ENCODE data around the gene MOB4.
"Not testable (repeated sequence)": the region's sequence is repeated elsewhere in the genome, so short reads cannot be mapped to it uniquely, and the experiment has no call there.

The MOB4 gene

DNA sequence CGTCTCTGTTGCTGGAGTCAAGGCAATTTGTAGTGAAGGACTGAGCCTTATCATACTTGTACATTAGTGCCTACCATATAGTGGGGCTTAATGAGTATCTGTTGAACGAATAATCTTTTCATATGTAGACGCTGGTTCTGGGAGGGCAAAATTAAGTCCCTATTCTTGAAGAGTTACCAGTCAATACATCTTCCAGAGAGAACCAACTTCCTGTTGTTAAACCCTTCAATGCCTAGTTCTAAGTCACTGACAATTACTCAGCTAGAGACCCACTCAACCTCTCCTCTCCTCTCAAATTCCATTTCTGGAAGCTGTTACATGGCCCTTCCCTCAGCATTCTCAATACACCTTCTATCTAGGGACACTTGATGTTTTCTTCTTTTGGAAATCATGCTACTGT is 1.1 kb upstream of the MOB4 start:
- no peak for DNase-seq (ENCODE audit: low spot score)

DNA sequence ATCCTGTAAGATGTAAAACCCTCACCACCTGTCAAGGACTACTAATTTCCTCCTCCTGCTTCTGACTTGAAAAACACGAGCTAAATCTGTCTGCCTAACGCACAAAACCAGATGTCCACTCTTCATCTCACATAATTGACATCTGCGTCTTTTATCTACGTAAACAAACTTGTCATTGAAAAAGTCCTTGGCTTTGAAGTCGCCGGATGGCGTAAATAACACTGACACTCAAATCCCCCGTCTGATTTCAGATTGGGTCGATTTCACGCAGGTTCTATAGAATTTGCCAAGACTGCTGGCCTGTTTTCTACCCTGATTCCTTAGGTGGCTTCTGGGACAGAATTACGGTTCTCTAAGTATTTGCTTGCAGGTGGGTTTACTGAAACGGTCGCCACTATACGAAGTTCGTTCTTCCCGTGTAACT is 539 bp upstream of the MOB4 start:
- no peak for DNase-seq (ENCODE audit: low spot score)

DNA sequence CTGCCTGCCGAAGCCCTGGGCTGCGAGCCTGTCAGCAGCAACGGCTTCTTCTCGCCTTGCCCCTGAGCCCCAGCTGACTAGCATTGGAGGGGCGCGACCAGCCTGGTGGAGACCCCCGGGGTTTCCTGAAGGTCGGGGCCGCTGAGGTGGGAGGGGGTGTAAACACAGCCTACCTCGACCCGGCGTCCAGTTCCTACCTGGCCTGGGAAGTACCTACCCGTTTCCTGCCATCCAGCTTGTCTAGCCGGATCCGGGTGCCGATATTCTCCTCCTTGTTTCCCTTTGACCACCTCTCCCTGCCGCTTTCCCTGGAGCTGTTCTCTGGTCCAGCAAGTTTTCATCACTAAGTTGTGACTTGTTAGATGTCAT is 511 bp downstream of the MOB4 start:
- peak; percentile 12 for DNase-seq (ENCODE audit: low spot score)

DNA sequence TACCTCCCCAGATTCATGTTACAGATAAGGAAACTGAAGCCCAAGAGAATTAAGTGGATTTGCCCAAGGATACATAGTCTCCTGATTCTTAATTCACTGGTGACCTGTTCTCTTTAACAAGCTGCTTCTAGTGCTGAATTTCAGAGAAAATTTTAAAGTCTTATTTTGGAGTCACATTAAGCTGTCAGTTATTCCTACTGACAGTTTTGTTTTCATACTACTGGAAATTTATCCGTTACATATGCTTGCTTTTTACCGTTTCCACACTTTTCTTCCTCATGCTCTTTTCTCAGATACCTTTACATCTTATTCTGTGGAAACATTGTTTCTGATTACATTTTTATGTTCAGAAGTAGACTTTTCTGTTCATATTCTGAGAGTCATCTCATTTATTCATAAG is 1.3 kb downstream of the MOB4 start:
- DNase-seq (ENCODE audit: low spot score): no peak

DNA sequence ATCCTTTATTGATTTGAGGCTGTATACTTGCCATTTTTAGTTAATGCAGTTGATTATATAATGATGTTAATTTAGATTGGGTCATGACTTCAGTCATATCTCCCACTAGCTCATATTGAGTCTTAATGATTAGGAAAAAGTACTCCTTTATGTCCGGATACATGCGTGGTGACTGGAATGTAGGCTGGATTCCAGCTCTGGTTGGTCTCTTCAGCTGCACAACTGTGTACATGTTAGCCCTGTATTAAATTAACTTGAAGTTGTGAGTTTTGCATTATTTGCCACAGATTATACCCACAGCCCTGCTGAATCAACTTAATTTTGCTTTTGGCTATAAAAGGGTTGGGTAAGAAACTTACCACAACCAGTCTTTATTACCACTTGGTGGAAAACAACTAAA is 22.5 kb downstream of the MOB4 start:
- DNase-seq (ENCODE audit: low spot score): no peak

DNA sequence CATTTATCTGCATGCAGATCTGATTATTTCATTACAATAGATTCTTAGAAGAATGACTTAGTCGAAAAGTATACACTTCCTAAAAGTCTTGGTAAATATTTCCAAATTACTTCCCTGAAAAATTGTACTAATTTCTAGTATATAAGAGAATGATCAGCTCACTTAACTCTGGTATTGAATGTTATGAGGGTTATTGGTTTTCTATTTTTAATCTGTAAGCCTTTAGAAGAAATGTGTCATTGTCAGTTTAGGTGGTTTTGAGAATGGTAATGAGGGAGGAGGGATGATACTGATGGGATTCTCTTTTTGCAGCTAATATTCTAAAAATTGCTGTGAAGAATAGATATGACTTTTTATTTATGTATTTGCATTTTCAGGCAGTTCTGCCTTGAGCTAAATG is 23.9 kb downstream of the MOB4 start:
- no peak for DNase-seq (ENCODE audit: low spot score)

DNA sequence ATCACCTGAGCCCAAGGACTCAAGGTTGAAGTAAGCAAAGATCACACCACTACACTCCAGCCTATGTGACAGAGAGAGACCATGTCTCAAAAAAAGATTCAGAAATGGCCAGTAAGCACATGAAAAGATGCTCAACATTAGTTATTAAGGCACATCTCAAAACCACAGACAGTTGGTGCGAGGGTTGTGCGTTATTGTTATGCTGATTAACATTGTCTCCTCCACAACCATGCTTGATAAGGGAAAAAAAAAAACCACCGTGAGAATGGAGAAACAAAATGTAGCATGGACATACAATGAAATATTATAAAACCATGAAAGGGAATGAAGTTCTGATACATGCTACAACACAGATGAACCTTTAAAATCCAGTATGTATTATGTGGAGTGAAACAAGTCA is 27.3 kb downstream of the MOB4 start:
- DNase-seq (ENCODE audit: low spot score): no peak

DNA sequence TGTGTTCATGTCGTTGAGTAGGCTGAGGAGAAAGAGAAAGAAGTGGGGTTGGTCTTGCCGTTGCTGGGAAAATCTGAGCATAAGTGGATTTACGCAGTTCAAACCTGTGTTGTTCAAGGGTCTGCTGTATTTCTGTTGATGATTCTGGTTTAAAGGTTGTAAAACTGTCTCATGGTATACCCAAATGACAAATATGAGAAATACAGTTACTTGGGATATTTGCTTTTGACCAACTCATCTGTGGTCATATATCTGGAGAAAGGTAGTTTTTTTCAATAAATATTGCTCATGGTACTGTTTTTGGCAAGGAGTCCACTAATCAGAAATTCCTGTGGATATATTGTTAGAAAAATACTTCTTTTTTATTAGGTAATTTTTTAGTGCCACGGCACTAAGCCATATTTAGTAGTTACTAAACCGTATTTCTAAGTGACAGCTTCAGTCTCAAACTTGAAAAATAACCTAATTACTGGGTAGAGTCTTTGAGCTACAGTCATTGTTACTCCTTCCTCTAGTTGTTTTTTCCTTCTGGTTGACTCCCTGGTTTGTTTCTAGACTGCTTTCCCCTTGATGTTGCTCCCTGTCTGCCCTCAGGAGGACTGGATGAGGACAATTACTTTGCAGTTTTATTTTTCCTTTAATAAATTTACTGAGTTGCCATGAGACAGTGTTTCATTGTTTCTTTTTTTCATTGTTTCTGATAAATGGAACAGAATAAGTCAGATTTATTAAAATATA is 31.5 kb downstream of the MOB4 start:
- DNase-seq (ENCODE audit: low spot score): no peak

DNA sequence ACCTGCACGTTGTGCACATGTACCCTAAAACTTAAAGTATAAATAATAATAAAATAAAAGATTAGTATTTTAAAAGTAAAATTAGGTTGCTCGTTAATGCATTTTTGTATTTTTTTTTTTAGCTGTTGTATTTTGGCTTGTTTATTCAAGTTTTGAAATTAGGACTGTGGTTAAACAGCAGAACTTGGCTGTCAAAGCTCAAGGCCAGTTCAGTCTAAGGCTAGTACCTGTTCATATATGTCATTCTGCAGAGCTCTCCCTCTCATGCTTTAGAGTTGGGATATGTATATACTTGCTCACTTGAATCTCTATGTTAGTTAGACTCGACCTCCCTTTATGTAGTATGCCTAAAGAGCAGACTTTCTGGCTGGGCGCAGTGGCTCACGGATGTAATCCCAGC is 32.7 kb downstream of the MOB4 start:
- DNase-seq (ENCODE audit: low spot score): no peak

DNA sequence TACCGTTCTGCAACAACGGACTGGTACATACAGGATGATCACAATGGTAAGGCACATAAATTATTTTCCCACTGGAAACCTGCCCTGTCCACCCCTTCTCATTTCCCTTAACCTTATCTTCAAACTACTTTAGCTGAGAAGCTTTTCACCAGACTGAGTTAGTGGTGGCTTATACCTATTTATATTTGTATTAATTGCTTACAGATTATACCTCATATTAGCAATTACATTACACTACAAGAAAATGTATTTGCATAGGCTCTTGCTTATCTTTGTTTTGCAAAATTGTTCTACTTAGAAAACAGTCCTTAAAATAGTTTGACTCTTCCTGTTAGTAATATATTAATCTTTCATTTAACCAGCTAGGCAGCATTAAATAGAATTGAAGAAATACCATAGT is 35.4 kb downstream of the MOB4 start:
- not testable (repeated sequence) for DNase-seq (ENCODE audit: low spot score)

DNA sequence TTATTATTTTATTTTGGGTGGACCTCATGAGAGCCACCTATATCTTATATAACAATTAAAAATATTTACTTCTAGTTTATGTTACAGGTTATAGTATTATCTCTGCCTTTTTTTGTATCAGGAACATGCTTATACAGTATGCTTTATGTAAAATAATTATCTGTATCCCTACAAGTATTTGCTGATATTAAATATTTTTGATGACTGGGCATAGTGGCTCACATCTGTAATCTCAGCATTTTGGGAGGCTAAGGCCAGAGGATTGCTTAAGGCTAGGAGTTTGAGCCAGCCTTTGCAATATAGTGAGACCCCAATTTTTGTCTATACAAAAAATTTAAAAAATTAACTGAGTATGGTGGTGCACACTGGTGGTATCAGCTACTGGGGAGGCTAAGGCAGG is 39.6 kb downstream of the MOB4 start:
- DNase-seq (ENCODE audit: low spot score): no peak

DNA sequence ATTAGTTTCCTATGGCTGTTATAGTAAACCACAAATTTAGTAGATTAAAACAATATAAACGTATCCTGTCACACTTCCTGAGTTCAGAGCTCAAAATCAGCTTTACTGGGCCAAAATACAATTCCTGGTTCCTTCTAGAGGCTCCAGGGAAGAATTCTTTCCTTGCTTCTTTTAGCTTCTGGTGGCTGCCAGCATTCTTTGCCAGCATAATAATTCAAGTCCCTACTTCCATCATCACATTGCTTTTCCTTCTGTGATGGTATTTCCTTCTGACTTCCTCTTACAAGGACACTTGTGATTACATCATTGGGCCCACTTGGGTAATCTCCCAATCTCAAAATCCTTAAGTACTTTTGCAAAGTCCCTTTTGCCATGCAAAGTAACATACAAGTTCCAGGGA is 40.6 kb downstream of the MOB4 start:
- DNase-seq (ENCODE audit: low spot score): no peak

DNA sequence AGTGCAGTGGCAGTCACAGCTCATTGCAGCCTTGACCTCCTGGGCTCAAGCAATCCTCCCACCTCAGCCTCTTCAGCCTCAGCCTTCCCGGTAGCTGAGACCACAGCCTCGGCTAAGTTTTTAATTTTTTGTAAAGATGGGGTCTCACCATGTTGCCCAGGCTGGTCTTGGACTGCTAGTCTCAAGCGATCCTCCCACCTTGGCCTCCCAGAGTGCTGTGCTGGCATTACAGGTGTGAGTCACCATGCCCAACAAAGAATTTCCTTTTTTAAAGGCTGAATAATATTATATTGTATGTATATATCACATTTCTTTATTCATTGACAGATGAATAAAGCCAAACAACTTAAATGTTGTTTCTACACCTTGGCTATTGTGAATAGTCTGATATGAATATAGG is 42.5 kb downstream of the MOB4 start:
- no peak for DNase-seq (ENCODE audit: low spot score)

DNA sequence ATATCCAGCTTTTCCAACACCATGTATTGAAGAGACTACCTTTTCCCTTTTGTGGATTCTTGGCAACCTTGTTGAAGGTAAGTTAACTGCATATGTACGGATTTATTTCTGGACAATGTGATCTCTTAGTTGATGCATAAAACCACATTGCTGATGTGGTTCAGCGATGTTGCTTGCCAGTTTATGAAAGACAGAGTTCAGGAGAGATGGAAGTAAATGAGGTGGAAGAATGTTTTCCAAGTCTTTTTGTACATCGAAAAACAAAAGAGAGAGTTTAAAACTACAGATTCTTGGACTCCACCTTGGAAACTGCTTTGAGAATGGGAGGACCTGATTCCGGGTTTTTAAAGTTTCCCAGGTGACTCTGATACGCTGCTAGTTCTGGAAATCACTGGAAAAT is 43.8 kb downstream of the MOB4 start:
- no peak for DNase-seq (ENCODE audit: low spot score)

DNA sequence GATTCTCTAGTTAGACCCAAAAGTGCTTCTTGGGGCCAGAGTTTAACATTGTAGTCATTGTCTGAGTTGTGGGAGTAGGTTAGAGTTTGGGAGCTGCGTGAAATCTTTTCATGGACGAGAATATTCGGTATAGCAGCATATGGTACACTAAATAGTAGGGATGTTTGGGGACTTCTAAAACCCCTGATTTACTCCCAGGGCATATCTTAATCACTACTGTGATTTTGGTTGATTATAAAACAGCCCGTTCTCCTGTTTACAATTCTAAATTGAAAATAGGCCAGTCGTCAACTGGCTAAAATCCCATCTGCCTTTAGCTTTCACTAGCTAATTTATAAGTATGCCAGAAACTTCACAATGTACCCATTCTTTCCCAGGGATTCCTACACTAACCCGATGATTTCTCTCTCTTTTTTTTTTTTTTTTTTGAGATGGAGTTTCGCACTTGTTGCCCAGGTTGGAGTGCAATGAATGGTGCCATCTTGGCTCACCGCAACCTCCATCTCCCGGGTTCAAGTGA is 44.3 kb downstream of the MOB4 start:
- DNase-seq (ENCODE audit: low spot score): no peak

DNA sequence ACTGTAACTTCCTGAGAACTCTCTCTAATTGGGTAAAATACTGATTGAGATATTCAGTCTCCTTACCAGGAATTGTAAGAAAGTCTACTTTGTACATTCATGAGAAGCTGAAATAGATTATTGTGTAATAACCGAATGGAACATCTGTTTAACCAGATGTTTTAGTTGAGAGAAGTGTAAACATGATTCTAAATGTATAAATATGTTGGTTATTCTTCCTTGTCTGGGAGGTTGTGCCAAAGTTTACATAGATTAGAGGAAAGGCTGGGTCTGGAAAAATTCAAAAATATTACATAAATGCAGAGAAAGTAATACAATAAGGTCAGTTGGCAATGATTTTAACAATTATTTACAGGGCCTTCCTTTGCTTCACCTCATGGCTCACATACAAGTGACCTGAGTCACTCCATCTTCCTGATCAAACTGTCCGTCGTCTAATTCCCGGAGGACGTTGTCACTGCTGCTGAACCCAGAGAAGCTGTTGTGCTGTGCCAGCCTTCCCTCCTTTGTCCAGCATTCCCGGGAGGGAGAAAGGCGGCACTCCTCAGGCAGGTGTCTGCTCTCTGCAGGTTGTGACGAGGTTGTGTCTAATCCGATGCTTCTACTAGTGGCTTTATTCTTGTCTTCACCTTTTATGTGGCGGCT is 55.9 kb downstream of the MOB4 start:
- no peak for DNase-seq (ENCODE audit: low spot score)

DNA sequence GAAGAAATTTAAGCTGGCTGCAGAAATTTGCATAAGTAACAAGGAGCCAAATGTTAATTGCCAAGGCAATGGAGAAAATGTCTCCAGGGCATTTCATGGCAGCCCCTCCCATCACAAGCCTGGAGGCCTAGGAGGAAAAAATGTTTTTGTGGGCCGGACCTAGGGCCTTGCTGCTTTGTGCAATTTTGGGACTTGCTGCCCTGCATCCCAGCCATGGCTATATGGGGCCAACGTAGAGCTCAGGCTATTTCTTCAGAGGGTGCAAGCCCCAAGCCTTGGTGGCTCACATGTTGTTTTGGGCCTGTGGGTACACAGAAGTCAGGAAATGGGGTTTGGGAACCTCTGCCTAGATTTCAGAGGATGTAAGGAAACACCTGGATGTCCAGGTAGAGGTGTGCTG is 57.7 kb downstream of the MOB4 start:
- no peak for DNase-seq (ENCODE audit: low spot score)

DNA sequence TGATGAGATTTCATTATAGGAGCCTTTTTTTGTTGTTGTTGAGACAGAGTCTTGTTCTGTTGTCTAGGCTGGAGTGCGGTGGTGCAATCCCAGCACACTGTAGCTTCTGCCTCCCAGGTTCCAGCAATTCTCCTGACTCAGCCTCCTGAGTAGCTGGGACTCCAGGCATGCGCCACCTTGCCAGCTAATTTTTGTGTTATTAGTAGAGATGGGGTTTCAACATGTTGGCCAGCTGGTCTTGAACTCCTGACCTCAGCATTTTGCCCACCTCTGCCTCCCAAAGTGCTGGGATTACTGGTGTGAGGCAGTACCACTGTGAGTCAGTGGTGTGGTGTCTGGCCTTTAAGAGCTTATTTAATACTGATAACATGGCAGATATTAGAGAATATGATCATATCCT is 60.1 kb downstream of the MOB4 start:
- DNase-seq (ENCODE audit: low spot score): no peak

DNA sequence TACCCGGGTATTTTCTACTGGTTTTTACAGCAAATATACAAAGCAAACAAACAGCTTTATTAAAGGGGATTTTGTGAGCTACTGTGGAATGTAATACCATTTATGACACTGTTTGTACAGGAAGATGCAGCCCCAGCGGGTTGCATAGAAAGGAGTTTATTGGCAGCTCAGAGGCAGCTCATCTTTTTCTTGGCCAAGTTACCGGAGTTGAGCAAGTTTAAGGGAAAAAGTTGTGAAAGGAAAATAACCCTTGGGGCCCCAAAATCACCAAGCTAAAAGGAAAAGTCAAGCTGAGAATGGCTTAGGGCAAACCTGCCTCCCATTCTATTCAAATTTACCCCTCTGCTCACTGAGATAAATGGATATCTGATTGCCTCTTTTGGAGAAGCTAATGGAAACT is 60.8 kb downstream of the MOB4 start:
- no peak for DNase-seq (ENCODE audit: low spot score)

DNA sequence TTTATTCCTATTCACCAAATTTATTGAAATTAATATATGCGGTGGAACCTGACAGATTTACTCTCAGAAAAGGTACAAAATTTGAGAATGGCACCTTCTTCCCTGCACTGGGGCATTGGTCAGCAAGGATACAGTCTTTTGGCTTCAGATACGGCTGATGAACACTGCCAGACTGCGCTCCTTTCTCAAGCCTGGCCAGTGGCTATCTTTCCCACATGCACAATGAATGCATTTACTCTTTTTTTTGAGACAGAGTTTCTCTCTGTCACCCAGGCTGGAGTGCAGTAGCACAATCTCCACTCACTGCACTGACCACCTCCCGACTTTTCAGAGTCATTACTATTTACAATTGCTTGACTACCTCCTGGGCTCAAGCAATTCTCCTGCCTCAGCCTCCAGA is 61.6 kb downstream of the MOB4 start:
- DNase-seq (ENCODE audit: low spot score): no peak

DNA sequence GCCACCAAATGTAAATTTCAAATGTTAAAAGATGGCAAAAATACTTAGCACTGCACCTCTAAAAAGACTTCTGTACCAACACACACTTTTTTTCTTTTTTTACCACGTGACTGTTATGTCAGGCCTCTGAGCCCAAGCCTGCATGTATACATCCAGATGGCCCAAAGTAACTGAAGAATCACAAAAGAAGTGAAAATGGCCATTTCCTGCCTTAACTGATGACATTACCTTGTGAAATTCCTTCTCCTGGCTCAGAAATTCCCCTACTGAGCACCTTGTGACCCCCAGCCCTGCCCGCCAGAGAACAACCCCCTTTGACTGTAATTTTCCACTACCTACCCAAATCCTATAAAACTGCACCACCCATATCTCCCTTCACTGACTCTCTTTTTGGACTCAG is 62.4 kb downstream of the MOB4 start:
- DNase-seq (ENCODE audit: low spot score): not testable (repeated sequence)

DNA sequence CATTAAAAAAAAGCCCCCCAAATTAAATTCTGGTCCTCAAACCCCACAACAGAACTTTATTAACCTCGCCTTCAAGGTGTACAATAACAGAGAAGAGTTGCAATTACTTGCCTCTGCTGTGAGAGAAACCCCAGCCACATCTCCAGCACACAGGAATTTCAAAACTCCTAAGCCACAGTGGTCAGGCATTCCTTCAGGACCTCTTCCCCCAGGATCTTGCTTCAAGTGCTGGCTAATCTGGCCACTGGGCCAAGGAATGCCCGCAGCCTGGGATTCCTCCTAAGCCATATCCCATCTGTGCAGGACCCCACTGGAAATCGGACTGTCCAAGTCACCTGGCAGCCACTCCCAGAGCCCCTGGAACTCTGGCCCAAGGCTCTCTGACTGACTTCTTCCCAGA is 64.3 kb downstream of the MOB4 start:
- DNase-seq (ENCODE audit: low spot score): not testable (repeated sequence)

DNA sequence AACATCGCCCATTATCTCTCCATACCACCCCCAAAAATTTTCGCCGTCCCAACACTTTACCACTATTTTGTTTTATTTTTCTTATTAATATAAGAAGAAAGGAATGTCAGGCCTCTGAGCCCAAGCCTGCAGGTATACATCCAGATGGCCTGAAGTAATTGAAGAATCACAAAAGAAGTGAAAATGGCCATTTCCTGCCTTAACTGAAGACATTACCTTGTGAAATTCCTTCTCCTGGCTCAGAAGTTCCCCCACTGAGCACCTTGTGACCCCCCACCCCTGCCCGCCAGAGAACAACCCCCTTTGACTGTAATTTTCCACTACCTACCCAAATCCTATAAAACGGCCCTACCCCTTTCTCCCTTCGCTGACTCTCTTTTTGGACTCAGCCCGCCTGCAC is 71.4 kb downstream of the MOB4 start:
- DNase-seq (ENCODE audit: low spot score): not testable (repeated sequence)

Measured in CD4-positive, alpha-beta T cell treated with Interleukin-15 for 4 hours (primary cell).